Testis (tissue), 2 donors: ENCODE results near the gene EFNA1.

Experiments used
- POLR2A ChIP-seq: fragments of 450-650 bp; IDR thresholded peaks from one replicate; pipeline ENCODE4 v1.6.1; 2017; ENCODE audit warnings: antibody characterized with exemption, mild to moderate bottlenecking, moderate library complexity
- TF ChIP-seq, protein P1 (sequence below), 3 experiments: fragments of 450-650 bp in 2 of 3; fragments of 200-600 bp in 1 of 3; sonication (generic) in 1 of 3; IDR thresholded peaks; one replicate each; pipeline ENCODE4 v1.5.1; 2016 to 2019; ENCODE audit warnings: antibody characterized with exemption in 3 of 3, mild to moderate bottlenecking in 2 of 3, moderate library complexity in 1 of 3

DNA sequence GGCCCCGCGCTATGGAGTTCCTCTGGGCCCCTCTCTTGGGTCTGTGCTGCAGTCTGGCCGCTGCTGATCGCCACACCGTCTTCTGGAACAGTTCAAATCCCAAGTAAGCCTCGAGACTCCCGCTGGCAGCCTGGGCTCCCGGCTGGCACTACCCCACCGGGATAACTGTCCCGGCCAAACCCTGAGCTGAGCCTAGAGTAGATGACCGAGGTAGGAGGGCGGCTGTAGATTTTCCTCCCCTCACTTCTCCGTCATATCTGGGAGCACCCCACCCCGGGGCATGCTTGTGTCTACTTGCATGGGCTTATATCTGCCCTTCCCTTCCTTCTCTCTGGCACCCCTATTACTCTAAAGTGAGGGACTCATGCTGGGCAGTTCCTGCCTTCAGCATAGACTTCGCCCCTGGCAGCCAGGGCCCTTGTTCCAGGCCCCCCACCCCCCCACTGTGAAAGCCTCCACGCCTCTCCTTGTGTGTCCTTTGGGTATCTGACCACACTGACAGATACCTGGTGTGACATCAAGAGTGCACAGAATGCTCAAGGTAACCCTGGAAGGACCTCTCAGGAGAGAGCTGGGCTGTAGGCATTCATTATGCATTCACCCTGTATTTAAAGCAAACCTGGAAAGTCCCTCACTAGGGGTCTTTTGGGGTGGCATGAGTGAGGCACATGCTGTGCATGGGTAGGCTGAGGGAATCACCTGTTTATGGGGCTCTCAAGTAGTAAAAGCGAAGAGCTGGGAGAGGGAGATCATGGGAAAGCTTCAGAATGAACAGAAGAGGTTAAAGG is 485 bp downstream of the EFNA1 start:
- TF ChIP-seq POLR2A: no peak
- TF ChIP-seq, protein P1, sequence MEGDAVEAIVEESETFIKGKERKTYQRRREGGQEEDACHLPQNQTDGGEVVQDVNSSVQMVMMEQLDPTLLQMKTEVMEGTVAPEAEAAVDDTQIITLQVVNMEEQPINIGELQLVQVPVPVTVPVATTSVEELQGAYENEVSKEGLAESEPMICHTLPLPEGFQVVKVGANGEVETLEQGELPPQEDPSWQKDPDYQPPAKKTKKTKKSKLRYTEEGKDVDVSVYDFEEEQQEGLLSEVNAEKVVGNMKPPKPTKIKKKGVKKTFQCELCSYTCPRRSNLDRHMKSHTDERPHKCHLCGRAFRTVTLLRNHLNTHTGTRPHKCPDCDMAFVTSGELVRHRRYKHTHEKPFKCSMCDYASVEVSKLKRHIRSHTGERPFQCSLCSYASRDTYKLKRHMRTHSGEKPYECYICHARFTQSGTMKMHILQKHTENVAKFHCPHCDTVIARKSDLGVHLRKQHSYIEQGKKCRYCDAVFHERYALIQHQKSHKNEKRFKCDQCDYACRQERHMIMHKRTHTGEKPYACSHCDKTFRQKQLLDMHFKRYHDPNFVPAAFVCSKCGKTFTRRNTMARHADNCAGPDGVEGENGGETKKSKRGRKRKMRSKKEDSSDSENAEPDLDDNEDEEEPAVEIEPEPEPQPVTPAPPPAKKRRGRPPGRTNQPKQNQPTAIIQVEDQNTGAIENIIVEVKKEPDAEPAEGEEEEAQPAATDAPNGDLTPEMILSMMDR (IDR thresholded peaks at IDR 0.05): no peak
